PC-3 (cell line): ENCODE results near the gene YWHAH.

Experiments
- EZH2 ChIP-seq: fragments of 300-600 bp; sonication (generic); IDR thresholded peaks from one replicate; pipeline ENCODE4 v1.6.1; 2017; ENCODE audit warnings: antibody characterized with exemption, mild to moderate bottlenecking, low read length; ENCODE audit not compliant: unreplicated experiment
- TF ChIP-seq, protein P1 (sequence below): fragments of 300-600 bp; sonication (generic); conservative IDR thresholded peaks from 2 replicates; pipeline ENCODE4 v1.5.1; 2017; ENCODE audit warnings: antibody characterized with exemption, low read depth, mild to moderate bottlenecking, low read length

DNA sequence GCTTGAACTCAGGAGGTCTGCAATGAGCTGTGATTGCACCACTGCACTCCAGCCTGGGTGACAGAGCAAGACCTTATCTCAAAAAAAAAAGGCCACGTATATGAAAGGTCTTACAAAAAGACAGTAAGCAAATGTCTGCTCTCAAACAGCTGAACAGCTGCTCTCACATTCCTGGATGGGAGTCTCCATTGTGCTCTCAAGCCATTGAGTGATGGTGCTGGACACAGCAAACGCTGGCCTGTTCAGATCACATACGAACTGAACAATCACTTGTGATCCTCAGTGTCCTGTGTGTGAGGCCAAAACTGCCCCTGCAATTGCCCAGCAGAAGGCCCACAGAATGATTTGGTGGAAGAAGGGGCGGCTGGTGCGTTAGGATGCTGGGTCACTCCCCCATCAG lies 34.4 kb upstream of the YWHAH start:
- TF ChIP-seq, protein P1, sequence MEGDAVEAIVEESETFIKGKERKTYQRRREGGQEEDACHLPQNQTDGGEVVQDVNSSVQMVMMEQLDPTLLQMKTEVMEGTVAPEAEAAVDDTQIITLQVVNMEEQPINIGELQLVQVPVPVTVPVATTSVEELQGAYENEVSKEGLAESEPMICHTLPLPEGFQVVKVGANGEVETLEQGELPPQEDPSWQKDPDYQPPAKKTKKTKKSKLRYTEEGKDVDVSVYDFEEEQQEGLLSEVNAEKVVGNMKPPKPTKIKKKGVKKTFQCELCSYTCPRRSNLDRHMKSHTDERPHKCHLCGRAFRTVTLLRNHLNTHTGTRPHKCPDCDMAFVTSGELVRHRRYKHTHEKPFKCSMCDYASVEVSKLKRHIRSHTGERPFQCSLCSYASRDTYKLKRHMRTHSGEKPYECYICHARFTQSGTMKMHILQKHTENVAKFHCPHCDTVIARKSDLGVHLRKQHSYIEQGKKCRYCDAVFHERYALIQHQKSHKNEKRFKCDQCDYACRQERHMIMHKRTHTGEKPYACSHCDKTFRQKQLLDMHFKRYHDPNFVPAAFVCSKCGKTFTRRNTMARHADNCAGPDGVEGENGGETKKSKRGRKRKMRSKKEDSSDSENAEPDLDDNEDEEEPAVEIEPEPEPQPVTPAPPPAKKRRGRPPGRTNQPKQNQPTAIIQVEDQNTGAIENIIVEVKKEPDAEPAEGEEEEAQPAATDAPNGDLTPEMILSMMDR: no peak
- no peak for TF ChIP-seq EZH2
